T-helper 1 cell treated with Interleukin-12 subunit alpha and Interleukin-12 subunit beta and Interleukin-4 antibody, amounts not matched to agents 30 μg/mL and 1 μg/mL, for 36 hours (primary cell): Measurements from ENCODE around the gene PIBF1.
"Not testable (repeated sequence)": the region's sequence is repeated elsewhere in the genome, so short reads cannot be mapped to it uniquely, and the experiment has no call there.

Experiments used
- H3K27ac Mint-ChIP-seq: one replicate; pipeline ENCODE4 v1.8.0; 2021; ENCODE audit warnings: mild to moderate bottlenecking, mixed read lengths
- H3K27me3 Mint-ChIP-seq: one replicate; pipeline ENCODE4 v1.8.0; 2021; ENCODE audit warnings: low read depth, mixed read lengths
- H3K36me3 Mint-ChIP-seq: one replicate; pipeline ENCODE4 v1.8.0; 2021; ENCODE audit warnings: low read depth, mixed read lengths
- H3K4me1 Mint-ChIP-seq: one replicate; pipeline ENCODE4 v1.8.0; 2021; ENCODE audit warnings: low read depth, mixed read lengths
- H3K4me3 Mint-ChIP-seq: one replicate; pipeline ENCODE4 v1.8.0; 2021; ENCODE audit warnings: mild to moderate bottlenecking, moderate library complexity, mixed read lengths
- H3K9me3 Mint-ChIP-seq: one replicate; pipeline ENCODE4 v1.8.0; 2021; ENCODE audit warnings: mixed read lengths

The PIBF1 gene

DNA sequence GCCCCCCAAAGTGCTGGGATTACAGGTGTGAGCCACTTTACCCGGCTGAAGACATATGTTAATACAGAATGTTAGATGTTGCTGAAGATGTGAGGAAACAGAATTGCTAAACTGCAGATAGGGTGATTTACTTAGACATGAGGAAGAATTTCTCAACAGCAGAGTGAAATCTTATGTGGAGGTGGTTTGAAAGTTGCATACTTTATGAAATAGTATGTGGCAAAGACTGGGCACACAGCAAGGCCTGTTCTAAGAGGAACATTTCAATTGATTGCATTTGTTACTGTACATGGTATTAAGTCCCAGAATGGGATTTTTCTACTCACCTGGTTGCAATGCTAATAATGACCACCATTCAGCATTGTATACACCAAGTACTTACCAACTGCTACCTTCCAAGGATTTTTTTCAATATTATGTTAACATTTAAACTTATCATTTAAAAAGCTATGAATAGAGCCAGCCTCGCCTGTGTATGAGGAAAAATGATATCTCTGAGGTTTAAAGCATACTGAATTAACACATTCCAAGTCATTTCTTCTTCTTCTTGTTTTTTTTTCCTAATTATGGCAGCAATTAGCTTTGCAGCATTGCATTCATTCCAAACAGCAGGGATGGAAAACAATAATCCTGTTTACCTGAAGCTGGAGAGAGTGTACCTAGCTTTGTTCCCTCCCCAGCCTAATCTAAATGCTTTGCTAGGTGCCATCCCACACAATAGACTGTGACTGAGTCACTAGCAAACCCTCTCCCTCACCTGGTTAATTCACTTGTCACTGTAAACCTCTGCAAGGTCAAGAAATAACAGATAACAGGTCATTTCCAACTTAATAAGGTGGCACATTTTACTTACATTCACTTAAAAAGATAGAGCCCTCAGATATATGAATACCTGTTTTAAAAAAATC lies 257.5 kb downstream of the PIBF1 start:
- H3K27ac Mint-ChIP-seq, result no peak overlapping the region
- no peaks in the 10 kb centered on the region for H3K9me3 Mint-ChIP-seq
- H3K27me3 Mint-ChIP-seq, result no peaks in the 10 kb centered on the region
- H3K4me3 Mint-ChIP-seq, result no peak overlapping the region
- H3K4me1 Mint-ChIP-seq, result no peaks in the 10 kb centered on the region
- H3K36me3 Mint-ChIP-seq, result no peaks in the 10 kb centered on the region

DNA sequence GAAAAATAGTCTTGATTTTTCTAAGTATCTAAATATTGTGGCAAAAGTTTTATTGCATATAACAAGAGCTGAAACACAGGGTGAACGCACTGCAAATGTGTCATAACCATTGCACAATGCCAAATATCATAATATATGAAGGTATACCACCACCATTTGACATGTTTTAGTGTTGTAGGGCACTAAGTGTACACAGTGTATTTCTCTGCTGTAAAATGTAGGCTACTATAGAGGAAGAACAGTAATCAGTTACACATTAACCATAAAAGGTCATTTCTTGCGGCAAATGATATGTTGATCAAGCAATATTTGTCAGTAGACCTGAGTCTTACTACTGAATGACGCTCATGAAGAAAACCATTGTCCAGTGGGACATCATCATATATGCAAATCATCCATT lies 258.6 kb downstream of the PIBF1 start:
- no peaks in the 10 kb centered on the region for H3K9me3 Mint-ChIP-seq
- H3K4me1 Mint-ChIP-seq, result no peaks in the 10 kb centered on the region
- H3K27me3 Mint-ChIP-seq, result no peaks in the 10 kb centered on the region
- no peak overlapping the region for H3K27ac Mint-ChIP-seq
- no peaks in the 10 kb centered on the region for H3K36me3 Mint-ChIP-seq
- no peak overlapping the region for H3K4me3 Mint-ChIP-seq

DNA sequence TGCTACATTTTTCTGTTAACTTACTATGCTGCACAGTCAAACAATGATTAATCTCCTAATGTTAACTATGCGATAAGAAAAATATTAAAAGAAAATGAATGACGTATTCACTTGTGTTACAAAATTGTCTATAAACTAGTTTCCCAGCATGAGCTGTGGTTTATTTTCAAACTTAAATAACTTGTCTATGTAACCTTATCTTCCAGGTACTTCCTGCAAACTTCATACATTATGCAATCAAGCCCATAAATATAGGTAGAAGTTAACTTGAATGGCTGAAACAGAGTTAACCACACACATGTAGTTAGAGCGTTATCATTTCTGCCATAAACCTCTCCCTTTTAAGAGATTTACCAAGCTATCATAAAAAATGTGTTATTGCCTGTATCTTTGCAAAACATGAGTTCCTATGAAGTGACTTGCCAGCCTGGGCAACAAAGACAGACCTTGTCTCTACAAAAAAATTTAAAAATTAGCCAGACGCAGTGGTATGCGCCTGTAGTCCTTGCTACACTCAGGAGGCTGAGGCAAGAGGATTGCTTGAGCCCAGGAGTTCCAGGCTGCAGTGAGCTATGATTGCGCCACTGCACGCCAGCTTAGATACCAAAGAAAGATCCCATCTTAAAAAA lies 259.1 kb downstream of the PIBF1 start:
- H3K9me3 Mint-ChIP-seq, result no peaks in the 10 kb centered on the region
- H3K27me3 Mint-ChIP-seq, result no peaks in the 10 kb centered on the region
- no peaks in the 10 kb centered on the region for H3K4me1 Mint-ChIP-seq
- no peak overlapping the region for H3K4me3 Mint-ChIP-seq
- H3K27ac Mint-ChIP-seq, result no peak overlapping the region
- H3K36me3 Mint-ChIP-seq, result no peaks in the 10 kb centered on the region

DNA sequence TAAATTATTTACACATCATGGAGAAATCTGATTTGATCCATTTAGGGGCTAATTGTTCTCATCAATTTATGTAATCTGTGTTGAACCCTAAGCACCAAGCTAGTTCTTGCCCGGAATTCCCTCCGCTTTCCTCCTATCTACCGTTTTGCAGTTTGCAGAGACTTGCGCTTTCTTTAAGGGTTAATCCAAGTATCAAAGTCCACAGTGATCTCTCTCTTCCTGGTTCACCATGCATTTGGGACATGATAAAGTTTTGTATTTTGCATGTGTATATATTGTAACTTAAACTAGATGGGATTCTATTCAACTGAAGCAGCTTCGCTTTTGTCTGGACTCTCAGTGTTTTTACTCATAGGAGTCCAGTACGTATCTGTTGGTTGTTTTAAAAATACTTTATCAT lies 263.1 kb downstream of the PIBF1 start:
- H3K9me3 Mint-ChIP-seq, result no peaks in the 10 kb centered on the region
- H3K4me1 Mint-ChIP-seq, result no peaks in the 10 kb centered on the region
- H3K27ac Mint-ChIP-seq, result no peak overlapping the region
- no peaks in the 10 kb centered on the region for H3K36me3 Mint-ChIP-seq
- no peaks in the 10 kb centered on the region for H3K27me3 Mint-ChIP-seq
- no peak overlapping the region for H3K4me3 Mint-ChIP-seq

DNA sequence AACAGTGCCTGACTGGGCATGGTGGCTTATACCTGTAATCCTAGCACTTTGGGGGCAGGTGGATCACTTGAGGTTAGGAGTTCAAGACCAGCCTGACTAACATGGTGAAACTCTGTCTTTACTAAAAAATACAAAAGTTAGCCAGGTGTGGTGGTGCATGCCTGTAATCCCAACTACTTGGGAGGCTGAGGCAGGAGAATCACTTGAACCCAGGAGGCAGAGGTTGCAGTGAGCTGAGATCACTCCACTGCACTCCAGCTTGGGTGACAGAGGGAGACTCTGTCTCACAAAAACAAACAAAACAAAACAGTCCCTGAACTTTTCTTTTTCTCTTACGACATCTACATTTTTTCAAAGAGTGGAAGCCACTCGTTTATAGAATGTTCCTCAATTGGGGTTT lies 266.7 kb downstream of the PIBF1 start:
- H3K4me3 Mint-ChIP-seq, H3K36me3 Mint-ChIP-seq, H3K9me3 Mint-ChIP-seq: not testable (repeated sequence)

DNA sequence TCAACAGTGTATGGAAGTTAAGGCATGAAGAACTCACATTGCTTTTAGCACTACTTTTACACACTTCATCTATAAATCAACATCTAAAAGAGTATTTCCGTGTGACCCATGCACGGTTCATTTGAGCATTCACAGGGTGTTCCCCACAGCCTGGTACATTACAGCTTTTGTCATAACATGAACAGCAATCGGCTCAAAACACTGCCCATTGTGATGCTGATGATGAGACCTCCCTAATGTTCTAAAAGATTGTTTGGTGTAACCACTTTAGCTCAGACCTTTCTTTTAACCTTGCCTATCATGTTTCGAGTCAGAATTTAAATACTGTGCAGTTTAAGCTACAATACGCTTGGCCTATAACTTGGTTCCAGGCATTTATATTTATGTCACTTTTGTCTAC lies 272.8 kb downstream of the PIBF1 start:
- Mint-ChIP-seq H3K27me3 (peaks cover 36% of the 10 kb centered on the region), H3K27ac (no peak overlapping the region)

More for the DNA sequence above, 266.7 kb downstream of the PIBF1 start:
- H3K4me1 Mint-ChIP-seq, H3K27ac Mint-ChIP-seq, H3K27me3 Mint-ChIP-seq: not testable (repeated sequence)

DNA sequence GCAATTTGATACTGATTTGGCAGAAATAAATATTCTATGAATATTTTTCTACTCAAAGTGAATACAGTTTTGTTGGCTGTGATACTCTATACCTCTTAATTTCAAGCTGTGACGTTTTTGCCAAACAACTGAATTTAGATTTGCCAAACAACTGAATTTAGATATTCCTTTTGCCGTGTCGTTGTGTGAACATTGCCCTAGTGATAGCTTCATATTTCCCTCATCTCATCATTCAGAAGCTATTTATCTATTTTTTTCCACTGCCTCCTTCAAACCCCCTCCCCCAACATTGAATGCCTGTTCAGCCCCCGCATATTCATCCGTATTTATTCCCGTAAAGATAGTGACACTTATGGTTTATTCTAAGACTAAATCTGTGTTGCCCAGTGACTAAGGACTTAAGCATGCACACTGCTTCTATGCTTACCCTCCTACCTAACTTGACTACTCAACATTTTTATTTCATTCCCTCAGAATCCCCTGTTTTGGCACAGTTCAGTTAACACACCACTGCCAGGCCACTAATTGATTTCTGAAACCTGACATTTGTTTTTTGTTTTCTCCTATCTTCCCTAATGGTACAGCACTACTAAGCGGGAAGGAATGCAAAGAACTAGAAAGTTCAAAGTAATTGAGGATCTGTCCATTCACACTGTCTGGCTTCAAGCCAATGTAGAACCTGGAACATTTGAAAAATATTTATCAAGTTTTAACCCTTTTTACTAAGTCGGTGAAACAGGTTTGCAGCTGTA lies 274.1 kb downstream of the PIBF1 start:
- no peaks in the 10 kb centered on the region for H3K36me3 Mint-ChIP-seq
- H3K4me1 Mint-ChIP-seq, result peaks cover 18% of the 10 kb centered on the region
- H3K27ac Mint-ChIP-seq, result no peak overlapping the region
- no peak overlapping the region for H3K4me3 Mint-ChIP-seq
- peaks cover 48% of the 10 kb centered on the region for H3K27me3 Mint-ChIP-seq
- H3K9me3 Mint-ChIP-seq, result no peaks in the 10 kb centered on the region

More for the DNA sequence above, 272.8 kb downstream of the PIBF1 start:
- H3K36me3 Mint-ChIP-seq, result no peaks in the 10 kb centered on the region
- peaks cover 10% of the 10 kb centered on the region for H3K4me1 Mint-ChIP-seq
- no peaks in the 10 kb centered on the region for H3K9me3 Mint-ChIP-seq
- H3K4me3 Mint-ChIP-seq, result no peak overlapping the region

DNA sequence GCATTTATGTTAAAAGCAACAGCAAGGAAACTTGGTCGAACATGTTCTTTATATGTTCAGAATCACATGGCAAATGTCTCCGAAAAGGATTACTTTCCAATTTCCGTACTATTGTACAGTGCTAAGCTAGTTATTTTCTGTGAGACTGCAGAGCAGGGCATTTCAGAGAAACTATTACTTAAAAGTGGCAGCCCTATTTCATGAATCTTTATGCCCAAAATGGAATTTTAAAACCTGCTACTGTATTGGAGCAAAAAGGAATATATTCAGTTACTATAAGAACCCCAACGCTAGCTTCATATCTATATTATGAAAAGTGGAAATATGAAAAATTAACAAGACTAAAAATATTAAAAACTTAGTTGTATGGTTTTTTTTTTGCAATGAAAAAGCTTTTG lies 274.6 kb downstream of the PIBF1 start:
- peaks cover 20% of the 10 kb centered on the region for H3K4me1 Mint-ChIP-seq
- no peak overlapping the region for H3K4me3 Mint-ChIP-seq
- peaks cover 52% of the 10 kb centered on the region for H3K27me3 Mint-ChIP-seq
- no peaks in the 10 kb centered on the region for H3K9me3 Mint-ChIP-seq
- no peaks in the 10 kb centered on the region for H3K36me3 Mint-ChIP-seq
- no peak overlapping the region for H3K27ac Mint-ChIP-seq

DNA sequence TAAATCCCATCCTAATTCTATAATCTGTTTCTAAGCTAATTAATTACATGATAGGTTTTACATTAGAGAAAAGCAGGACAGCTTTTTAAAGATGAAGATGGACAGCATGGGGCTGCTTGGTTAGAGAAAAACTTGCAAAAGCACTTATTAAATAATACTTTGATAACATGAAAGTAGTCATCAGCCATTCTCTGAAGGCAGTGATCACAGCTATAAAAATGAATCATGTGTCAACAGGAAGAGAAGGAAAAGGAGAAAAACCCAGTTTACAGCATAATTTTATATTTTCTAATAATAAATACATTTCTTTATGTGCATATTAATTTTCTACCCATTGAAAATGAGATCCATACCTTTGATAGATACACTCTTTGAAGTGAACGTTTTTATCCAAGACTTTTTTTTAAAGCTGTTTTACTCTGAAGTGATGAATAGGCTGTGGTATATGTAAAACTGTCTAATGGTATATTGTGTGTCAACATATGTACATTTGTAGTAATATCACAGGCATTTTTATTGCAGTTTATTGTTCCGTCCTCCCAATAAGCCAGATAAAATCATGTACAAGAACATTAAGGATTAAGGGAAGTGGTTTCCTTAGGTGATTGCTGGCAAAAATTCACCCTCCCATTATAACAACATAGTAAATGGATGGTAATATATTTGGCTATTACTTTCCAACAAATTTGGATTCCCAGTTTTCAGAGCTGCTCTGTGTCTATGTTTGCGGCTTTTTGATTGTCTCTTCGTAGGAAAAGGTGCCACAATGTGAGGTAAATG lies 275.5 kb downstream of the PIBF1 start:
- H3K36me3 Mint-ChIP-seq, result peaks cover 7% of the 10 kb centered on the region
- no peaks in the 10 kb centered on the region for H3K9me3 Mint-ChIP-seq
- H3K27ac Mint-ChIP-seq, result no peak overlapping the region
- peaks cover 61% of the 10 kb centered on the region for H3K27me3 Mint-ChIP-seq
- H3K4me1 Mint-ChIP-seq, result peaks cover 20% of the 10 kb centered on the region
- no peak overlapping the region for H3K4me3 Mint-ChIP-seq

DNA sequence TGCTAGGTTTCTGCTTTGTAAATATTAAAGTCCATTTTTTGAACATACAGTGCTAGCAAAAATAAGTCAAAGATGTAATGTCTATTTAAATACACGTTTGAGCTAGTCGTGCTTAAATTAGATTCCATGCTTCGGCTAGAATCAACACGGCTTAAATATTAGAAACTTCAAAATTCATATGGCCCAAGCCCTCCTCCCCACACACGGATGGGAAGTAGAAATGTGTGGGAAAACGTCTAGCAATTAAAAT lies 276.1 kb downstream of the PIBF1 start:
- H3K4me3 Mint-ChIP-seq, result peak overlapping the region; percentile 92
- H3K4me1 Mint-ChIP-seq, result peaks cover 20% of the 10 kb centered on the region
- no peak overlapping the region for H3K27ac Mint-ChIP-seq
- no peaks in the 10 kb centered on the region for H3K9me3 Mint-ChIP-seq
- H3K27me3 Mint-ChIP-seq, result peaks cover 63% of the 10 kb centered on the region
- H3K36me3 Mint-ChIP-seq, result peaks cover 9% of the 10 kb centered on the region

DNA sequence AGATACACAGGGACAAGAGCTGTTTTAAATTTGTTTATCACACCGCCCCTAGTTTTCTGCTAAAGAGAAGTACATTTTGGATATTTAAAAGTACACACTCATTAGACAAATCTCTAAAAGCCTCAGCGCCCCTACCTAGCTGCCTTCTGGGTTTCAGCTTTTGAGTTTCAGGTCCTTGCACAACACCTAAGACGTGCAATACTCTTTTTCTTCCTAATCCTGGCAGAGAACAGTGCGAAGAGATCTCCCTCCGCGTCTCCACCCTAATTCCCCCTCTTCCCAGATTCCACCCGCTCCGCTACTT lies 276.5 kb downstream of the PIBF1 start:
- Mint-ChIP-seq H3K27me3 (peaks cover 63% of the 10 kb centered on the region), H3K36me3 (peaks cover 9% of the 10 kb centered on the region), H3K9me3 (no peaks in the 10 kb centered on the region), H3K4me1 (peaks cover 20% of the 10 kb centered on the region), H3K4me3 (peak overlapping the region; percentile 92), H3K27ac (peak overlapping the region; percentile 77)

DNA sequence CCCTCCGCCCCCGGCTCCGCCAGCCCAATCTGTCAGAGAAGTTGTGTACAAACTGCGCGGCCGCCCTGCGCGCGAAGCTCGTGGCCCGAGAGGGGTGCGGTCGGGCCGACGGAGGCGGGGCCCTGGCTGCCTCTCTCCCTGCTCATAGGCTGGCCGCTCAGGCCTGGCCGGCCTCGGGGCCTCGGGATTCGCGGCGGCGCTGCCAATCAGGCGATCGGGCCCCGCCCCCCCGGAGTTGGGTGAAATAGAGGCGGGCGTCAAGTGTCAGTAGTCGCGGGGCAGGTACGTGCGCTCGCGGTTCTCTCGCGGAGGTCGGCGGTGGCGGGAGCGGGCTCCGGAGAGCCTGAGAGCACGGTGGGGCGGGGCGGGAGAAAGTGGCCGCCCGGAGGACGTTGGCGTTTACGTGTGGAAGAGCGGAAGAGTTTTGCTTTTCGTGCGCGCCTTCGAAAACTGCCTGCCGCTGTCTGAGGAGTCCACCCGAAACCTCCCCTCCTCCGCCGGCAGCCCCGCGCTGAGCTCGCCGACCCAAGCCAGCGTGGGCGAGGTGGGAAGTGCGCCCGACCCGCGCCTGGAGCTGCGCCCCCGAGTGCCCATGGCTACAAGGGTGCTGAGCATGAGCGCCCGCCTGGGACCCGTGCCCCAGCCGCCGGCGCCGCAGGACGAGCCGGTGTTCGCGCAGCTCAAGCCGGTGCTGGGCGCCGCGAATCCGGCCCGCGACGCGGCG lies 277.0 kb downstream of the PIBF1 start, which contains the start of gene KLF5:
Gene KLF5, plus strand, starts transcription at position 270 of the 724 bp plus-strand sequence. Its CDS starts 323 bp downstream, at position 593.
- H3K4me3 Mint-ChIP-seq, result peak within 1 kb of the TSS; percentile 92
- H3K27me3 Mint-ChIP-seq, result peaks cover 63% of the 10 kb centered on the region
- peak within 1 kb of the TSS; percentile 77 for H3K27ac Mint-ChIP-seq
- peaks cover 20% of the 10 kb centered on the region for H3K4me1 Mint-ChIP-seq
- H3K9me3 Mint-ChIP-seq, result no peaks in the 10 kb centered on the region
- peaks cover 9% of the 10 kb centered on the region for H3K36me3 Mint-ChIP-seq

DNA sequence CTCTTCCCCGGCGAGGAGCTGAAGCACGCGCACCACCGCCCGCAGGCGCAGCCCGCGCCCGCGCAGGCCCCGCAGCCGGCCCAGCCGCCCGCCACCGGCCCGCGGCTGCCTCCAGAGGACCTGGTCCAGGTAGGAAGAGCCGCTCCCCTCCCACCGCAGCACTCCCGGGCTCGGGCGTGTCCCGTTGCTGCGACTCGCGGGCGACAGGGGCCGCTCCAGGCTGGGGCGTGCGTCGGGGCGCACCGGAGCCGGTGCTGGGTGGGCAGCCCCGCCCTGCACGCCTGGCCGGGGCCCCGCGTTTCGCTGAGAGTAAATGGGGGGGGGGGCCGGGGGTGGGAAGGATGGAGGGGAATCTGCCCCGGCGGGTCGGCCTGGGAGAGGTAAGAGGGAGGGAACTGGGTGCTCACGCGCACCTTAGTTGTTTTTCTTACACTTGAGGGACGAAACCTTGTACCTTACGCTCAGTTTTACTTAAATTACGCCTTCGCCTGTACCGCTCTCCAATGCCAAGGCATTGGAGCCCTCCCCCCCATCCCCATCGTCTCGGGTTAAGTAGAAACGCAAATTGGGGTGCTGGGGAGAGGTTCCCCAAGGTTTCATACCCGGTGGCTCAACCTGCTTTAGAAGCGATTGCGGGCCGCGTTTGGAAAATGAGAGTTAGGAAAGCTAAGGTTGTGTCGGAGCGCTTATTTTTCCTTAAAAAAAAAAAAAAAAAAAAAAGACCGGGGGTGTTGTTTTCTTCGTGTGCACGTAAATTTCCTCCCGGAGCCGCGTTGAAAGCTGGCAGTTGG lies 277.7 kb downstream of the PIBF1 start:
- H3K36me3 Mint-ChIP-seq, result peaks cover 9% of the 10 kb centered on the region
- H3K27me3 Mint-ChIP-seq, result peaks cover 63% of the 10 kb centered on the region
- H3K27ac Mint-ChIP-seq, result peak overlapping the region; percentile 41
- H3K4me3 Mint-ChIP-seq, result peak overlapping the region; percentile 85
- H3K4me1 Mint-ChIP-seq, result peaks cover 20% of the 10 kb centered on the region
- H3K9me3 Mint-ChIP-seq, result no peaks in the 10 kb centered on the region
